Ecto neural progenitor cell (in vitro differentiated cells): ENCODE data around the gene TBXA2R.
"Not testable (repeated sequence)": the region's sequence is repeated elsewhere in the genome, so short reads cannot be mapped to it uniquely, and the experiment has no call there.

Experiments
- DNase-seq: peaks from one replicate; pipeline ENCODE4 v3.0.0-alpha.2; 2018; ENCODE audit warnings: low spot score

The TBXA2R gene

GRCh38 chr19:3639479-3639878 is 32.8 kb upstream of the TBXA2R start:
- no peak for DNase-seq

GRCh38 chr19:3638208-3639193 is 31.8 kb upstream of the TBXA2R start:
- no peak for DNase-seq

GRCh38 chr19:3637621-3638020 is 30.9 kb upstream of the TBXA2R start:
- DNase-seq = no peak

GRCh38 chr19:3636962-3637361 is 30.3 kb upstream of the TBXA2R start:
- no peak for DNase-seq

GRCh38 chr19:3636506-3636905 is 29.8 kb upstream of the TBXA2R start:
- DNase-seq = no peak

GRCh38 chr19:3634496-3635045 is 27.9 kb upstream of the TBXA2R start:
- no peak for DNase-seq

GRCh38 chr19:3633559-3633988 is 26.9 kb upstream of the TBXA2R start:
- DNase-seq = no peak

- DNase-seq = no peak
Measured at GRCh38 chr19:3632739-3633558, 26.3 kb upstream of the TBXA2R start.

- no peak for DNase-seq
Measured at GRCh38 chr19:3632098-3632497, 25.4 kb upstream of the TBXA2R start.

- DNase-seq = no peak
Measured at GRCh38 chr19:3631053-3631861, 24.6 kb upstream of the TBXA2R start.

GRCh38 chr19:3628766-3629165 is 22.1 kb upstream of the TBXA2R start:
- DNase-seq = not testable (repeated sequence)

GRCh38 chr19:3627351-3627723 is 20.7 kb upstream of the TBXA2R start:
- DNase-seq = no peak

GRCh38 chr19:3626473-3627350 is 20.0 kb upstream of the TBXA2R start, which contains the start of gene CACTIN:
TSS of gene CACTIN (minus strand) at chr19:3626790. CDS start at chr19:3626762, 28 bp downstream.
- DNase-seq = peak; percentile 98

- no peak for DNase-seq
Measured at GRCh38 chr19:3625996-3626472, 19.4 kb upstream of the TBXA2R start.

- DNase-seq = no peak
Measured at GRCh38 chr19:3623716-3624115, 17.0 kb upstream of the TBXA2R start.

GRCh38 chr19:3622224-3622623 is 15.5 kb upstream of the TBXA2R start:
- DNase-seq = no peak

GRCh38 chr19:3621689-3622088 is 15.0 kb upstream of the TBXA2R start:
- no peak for DNase-seq

GRCh38 chr19:3620817-3621547 is 14.3 kb upstream of the TBXA2R start:
- no peak for DNase-seq

GRCh38 chr19:3620145-3620816 is 13.6 kb upstream of the TBXA2R start:
- no peak for DNase-seq
